GM23338 (cell line): ENCODE data around the gene FRYL. TPM values are rescaled to one million over a fixed set of nuclear protein-coding genes. Genes with fewer than 3 reads are reported as not detected.
"Not testable (repeated sequence)": the region's sequence is repeated elsewhere in the genome, so short reads cannot be mapped to it uniquely, and the experiment has no call there.

ENCODE experiments used
- ATAC-seq: fragments of 200-7000 bp; cut with Tn5 transposase; 3 replicates; pipeline ENCODE4 v1.9.1; 2020
- DNase-seq: peaks from one replicate; pipeline ENCODE4 v3.0.0-alpha.2; 2015; ENCODE audit warnings: low spot score
- H2AFZ ChIP-seq: fragments of 200-600 bp; sonication (generic); 2 replicates; pipeline ENCODE4 v1.8.0; 2016; ENCODE audit warnings: antibody characterized with exemption, mild to moderate bottlenecking, moderate library complexity
- H3F3A ChIP-seq: fragments of 200-600 bp; sonication (generic); replicated peaks from 2 replicates; pipeline ENCODE4 v1.8.0; 2017; ENCODE audit warnings: antibody characterized with exemption, mixed run types, low read depth
- H3K27ac ChIP-seq: fragments of 200-600 bp; sonication (generic); 2 replicates; pipeline ENCODE4 v1.6.1; 2016; ENCODE audit warnings: low read depth
- H3K27me3 ChIP-seq: fragments of 200-600 bp; sonication (generic); 2 replicates; pipeline ENCODE4 v1.8.0; 2016; ENCODE audit warnings: mild to moderate bottlenecking, mixed run types, moderate library complexity; ENCODE audit not compliant: insufficient read depth
- H3K36me3 ChIP-seq: fragments of 200-600 bp; sonication (generic); 2 replicates; pipeline ENCODE4 v1.8.0; 2016; ENCODE audit warnings: mild to moderate bottlenecking; ENCODE audit not compliant: insufficient read depth
- H3K4me1 ChIP-seq: fragments of 200-600 bp; sonication (generic); 2 replicates; pipeline ENCODE4 v1.8.0; 2016; ENCODE audit warnings: mild to moderate bottlenecking, moderate library complexity; ENCODE audit not compliant: insufficient read depth
- H3K4me2 ChIP-seq: fragments of 200-600 bp; sonication (generic); 2 replicates; pipeline ENCODE4 v1.7.1; 2017; ENCODE audit warnings: mixed run types
- H3K4me3 ChIP-seq: fragments of 200-600 bp; sonication (generic); 2 replicates; pipeline ENCODE4 v1.6.1; 2016; ENCODE audit warnings: mixed run types
- H3K79me2 ChIP-seq: fragments of 200-600 bp; sonication (generic); replicated peaks from 2 replicates; pipeline ENCODE4 v1.8.0; 2017; ENCODE audit warnings: mild to moderate bottlenecking; ENCODE audit not compliant: insufficient read depth
- H3K9me2 ChIP-seq: fragments of 200-600 bp; sonication (generic); 2 replicates; pipeline ENCODE4 v1.8.0; 2017; ENCODE audit not compliant: insufficient read depth
- H4K20me1 ChIP-seq: fragments of 200-600 bp; sonication (generic); replicated peaks from 2 replicates; pipeline ENCODE4 v1.8.0; 2017; ENCODE audit warnings: mild to moderate bottlenecking; ENCODE audit not compliant: insufficient read depth
- H3K27ac Mint-ChIP-seq: 2 replicates; pipeline ENCODE4 v1.8.0; 2020; ENCODE audit warnings: inconsistent platforms, mild to moderate bottlenecking, moderate library complexity, mixed read lengths
- H3K27me3 Mint-ChIP-seq: 3 replicates; pipeline ENCODE4 v1.8.0; 2022; ENCODE audit warnings: low read depth, mild to moderate bottlenecking, moderate library complexity, mixed read lengths, inconsistent platforms; ENCODE audit not compliant: insufficient read depth, poor library complexity
- H3K36me3 Mint-ChIP-seq: 3 replicates; pipeline ENCODE4 v1.8.0; 2021; ENCODE audit warnings: low read depth, mild to moderate bottlenecking, inconsistent platforms, moderate library complexity, mixed read lengths
- H3K4me1 Mint-ChIP-seq: 3 replicates; pipeline ENCODE4 v1.8.0; 2020; ENCODE audit warnings: mild to moderate bottlenecking, inconsistent platforms, mixed read lengths
- H3K4me3 Mint-ChIP-seq: 3 replicates; pipeline ENCODE4 v1.8.0; 2021; ENCODE audit warnings: moderate library complexity, mild to moderate bottlenecking, inconsistent platforms, mixed read lengths
- H3K9me3 Mint-ChIP-seq: 3 replicates; pipeline ENCODE4 v1.8.0; 2020; ENCODE audit warnings: moderate library complexity, mild to moderate bottlenecking, inconsistent platforms, mixed read lengths
- CREB1 ChIP-seq: fragments of 250-450 bp; sonication (Bioruptor Pico); IDR thresholded peaks from 2 replicates; pipeline ENCODE4 v1.5.0; 2020; ENCODE audit warnings: low read depth, mild to moderate bottlenecking, moderate library complexity
- ETS1 ChIP-seq: IDR thresholded peaks from 2 replicates; pipeline ENCODE4 v1.6.1; 2016; ENCODE audit warnings: antibody characterized with exemption
- EZH2 ChIP-seq: fragments of 200-600 bp; sonication (generic); IDR thresholded peaks from one replicate; pipeline ENCODE4 v1.8.0; 2017; ENCODE audit warnings: antibody characterized with exemption, mild to moderate bottlenecking, low read depth; ENCODE audit not compliant: unreplicated experiment
- EZH2phosphoT487 ChIP-seq: fragments of 200-600 bp; sonication (generic); IDR thresholded peaks from one replicate; pipeline ENCODE4 v1.8.1; 2018; ENCODE audit warnings: antibody characterized with exemption; ENCODE audit not compliant: unreplicated experiment
- NANOG ChIP-seq: IDR thresholded peaks from 2 replicates; pipeline ENCODE4 v1.6.1; 2016; ENCODE audit warnings: antibody characterized with exemption, borderline replicate concordance
- POLR2AphosphoS5 ChIP-seq: IDR thresholded peaks from 2 replicates; pipeline ENCODE4 v1.6.1; 2016; ENCODE audit warnings: antibody characterized with exemption, low read depth
- ZNF114 ChIP-seq: fragments of 250-450 bp; sonication (Bioruptor Pico); IDR thresholded peaks from 2 replicates; pipeline ENCODE4 v1.5.0; 2020; ENCODE audit warnings: mild to moderate bottlenecking, moderate library complexity
- polyA plus RNA-seq: library from polyadenylated mRNA; unstranded; fragments of >200 nt; fragmentation: Nextera tagmentation; extraction: Ambion mirVana; gene quantifications from 2 replicates; pipeline ENCODE4 v1.2.1, GENCODE V29; 2016
- total RNA-seq: library from RNA; depleted of rRNA; stranded (reverse); fragments of >200 nt; shearing (Covaris generic); gene quantifications from 2 replicates; pipeline ENCODE4 v1.2.3, GENCODE V29; 2014
- TF ChIP-seq, protein P1 (sequence below), 2 experiments: fragments of 200-600 bp in 1 of 2; sonication (generic) in 1 of 2; conservative IDR thresholded peaks; 2 replicates each; pipeline versions ENCODE4 v1.5.1 to v1.6.1; 2016 to 2017; ENCODE audit warnings: antibody characterized with exemption in 2 of 2, low read depth in 2 of 2, mild to moderate bottlenecking in 2 of 2, moderate library complexity in 1 of 2
- TF ChIP-seq, protein P2 (sequence below): IDR thresholded peaks from one replicate; pipeline ENCODE4 v1.6.1; 2018; ENCODE audit warnings: antibody characterized with exemption; ENCODE audit not compliant: unreplicated experiment
- TF ChIP-seq, protein P3 (sequence below): fragments of 250-450 bp; sonication (Bioruptor Pico); IDR thresholded peaks from 2 replicates; pipeline ENCODE4 v1.5.0; 2020; ENCODE audit warnings: mild to moderate bottlenecking, moderate library complexity

The FRYL gene
- total and polyA plus RNA-seq, 2 experiments from 2014 or later: 30.7 to 53.3 TPM

GRCh38 chr4:48816297-48816696 lies 36.2 kb upstream of the FRYL start:
- H3K9me2 ChIP-seq, H4K20me1 ChIP-seq, H3K27me3 ChIP-seq, H3K27me3 Mint-ChIP-seq, H3K4me3 Mint-ChIP-seq, H3F3A ChIP-seq, H3K27ac Mint-ChIP-seq, H3K4me2 ChIP-seq, H3K4me1 Mint-ChIP-seq, H2AFZ ChIP-seq, H3K36me3 ChIP-seq, DNase-seq, H3K27ac ChIP-seq, H3K9me3 Mint-ChIP-seq, H3K4me1 ChIP-seq, H3K36me3 Mint-ChIP-seq, H3K79me2 ChIP-seq, H3K4me3 ChIP-seq, ATAC-seq: not testable (repeated sequence)

DNA sequence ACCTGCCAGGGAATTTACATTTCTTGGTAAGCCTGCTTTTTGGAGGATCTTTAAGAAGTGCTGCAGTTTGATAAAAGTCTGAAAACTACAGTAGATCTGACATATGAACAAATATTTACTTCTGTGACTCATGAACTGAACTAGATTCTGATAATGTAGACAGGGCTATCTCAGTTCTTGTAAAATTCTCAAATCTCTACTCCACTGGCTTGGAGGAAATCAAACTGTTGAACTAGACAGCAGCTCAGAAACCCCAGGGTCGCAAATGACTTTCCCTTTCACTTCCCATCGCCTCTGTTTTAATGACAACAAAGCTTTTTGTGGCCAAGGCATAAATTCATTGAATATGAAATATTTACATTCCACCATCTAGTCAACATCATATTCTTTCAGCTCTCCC lies 35.4 kb upstream of the FRYL start:
- peaks cover 8% of the 10 kb centered on the region; the same call in 2 of the 3 replicates for H3K4me1 Mint-ChIP-seq
- no peaks in the 10 kb centered on the region for H3K27me3 Mint-ChIP-seq
- no peaks in the 10 kb centered on the region for H3K9me2 ChIP-seq
- H3K36me3 ChIP-seq: no peaks in the 10 kb centered on the region
- ATAC-seq: no peak
- H3K36me3 Mint-ChIP-seq: no peaks in the 10 kb centered on the region
- H3K27ac ChIP-seq: no peak overlapping the region
- no peak for DNase-seq
- H3F3A ChIP-seq: no peaks in the 10 kb centered on the region
- H3K4me3 ChIP-seq: no peak overlapping the region
- no peaks in the 10 kb centered on the region for H4K20me1 ChIP-seq
- no peaks in the 10 kb centered on the region for H3K27me3 ChIP-seq
- H3K79me2 ChIP-seq: no peaks in the 10 kb centered on the region
- no peak overlapping the region for H3K27ac Mint-ChIP-seq
- H2AFZ ChIP-seq: no peak overlapping the region
- no peak overlapping the region for H3K4me2 ChIP-seq
- H3K4me1 ChIP-seq: peaks cover 5% of the 10 kb centered on the region; the same call in 1 of the 2 replicates
- H3K4me3 Mint-ChIP-seq: no peak overlapping the region
- H3K9me3 Mint-ChIP-seq: no peaks in the 10 kb centered on the region
- TF ChIP-seq CREB1 (CRISPR knock-in tag) (no peak), POLR2AphosphoS5 (no peak), ZNF114 (CRISPR knock-in tag) (no peak), EZH2phosphoT487 (no peak), EZH2 (no peak), ETS1 (no peak), NANOG (no peak)
- TF ChIP-seq, protein P1, sequence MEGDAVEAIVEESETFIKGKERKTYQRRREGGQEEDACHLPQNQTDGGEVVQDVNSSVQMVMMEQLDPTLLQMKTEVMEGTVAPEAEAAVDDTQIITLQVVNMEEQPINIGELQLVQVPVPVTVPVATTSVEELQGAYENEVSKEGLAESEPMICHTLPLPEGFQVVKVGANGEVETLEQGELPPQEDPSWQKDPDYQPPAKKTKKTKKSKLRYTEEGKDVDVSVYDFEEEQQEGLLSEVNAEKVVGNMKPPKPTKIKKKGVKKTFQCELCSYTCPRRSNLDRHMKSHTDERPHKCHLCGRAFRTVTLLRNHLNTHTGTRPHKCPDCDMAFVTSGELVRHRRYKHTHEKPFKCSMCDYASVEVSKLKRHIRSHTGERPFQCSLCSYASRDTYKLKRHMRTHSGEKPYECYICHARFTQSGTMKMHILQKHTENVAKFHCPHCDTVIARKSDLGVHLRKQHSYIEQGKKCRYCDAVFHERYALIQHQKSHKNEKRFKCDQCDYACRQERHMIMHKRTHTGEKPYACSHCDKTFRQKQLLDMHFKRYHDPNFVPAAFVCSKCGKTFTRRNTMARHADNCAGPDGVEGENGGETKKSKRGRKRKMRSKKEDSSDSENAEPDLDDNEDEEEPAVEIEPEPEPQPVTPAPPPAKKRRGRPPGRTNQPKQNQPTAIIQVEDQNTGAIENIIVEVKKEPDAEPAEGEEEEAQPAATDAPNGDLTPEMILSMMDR (conservative IDR thresholded peaks at IDR 0.05; ENCODE audit: low read depth in 2 of 2): no peak
- TF ChIP-seq, protein P2, sequence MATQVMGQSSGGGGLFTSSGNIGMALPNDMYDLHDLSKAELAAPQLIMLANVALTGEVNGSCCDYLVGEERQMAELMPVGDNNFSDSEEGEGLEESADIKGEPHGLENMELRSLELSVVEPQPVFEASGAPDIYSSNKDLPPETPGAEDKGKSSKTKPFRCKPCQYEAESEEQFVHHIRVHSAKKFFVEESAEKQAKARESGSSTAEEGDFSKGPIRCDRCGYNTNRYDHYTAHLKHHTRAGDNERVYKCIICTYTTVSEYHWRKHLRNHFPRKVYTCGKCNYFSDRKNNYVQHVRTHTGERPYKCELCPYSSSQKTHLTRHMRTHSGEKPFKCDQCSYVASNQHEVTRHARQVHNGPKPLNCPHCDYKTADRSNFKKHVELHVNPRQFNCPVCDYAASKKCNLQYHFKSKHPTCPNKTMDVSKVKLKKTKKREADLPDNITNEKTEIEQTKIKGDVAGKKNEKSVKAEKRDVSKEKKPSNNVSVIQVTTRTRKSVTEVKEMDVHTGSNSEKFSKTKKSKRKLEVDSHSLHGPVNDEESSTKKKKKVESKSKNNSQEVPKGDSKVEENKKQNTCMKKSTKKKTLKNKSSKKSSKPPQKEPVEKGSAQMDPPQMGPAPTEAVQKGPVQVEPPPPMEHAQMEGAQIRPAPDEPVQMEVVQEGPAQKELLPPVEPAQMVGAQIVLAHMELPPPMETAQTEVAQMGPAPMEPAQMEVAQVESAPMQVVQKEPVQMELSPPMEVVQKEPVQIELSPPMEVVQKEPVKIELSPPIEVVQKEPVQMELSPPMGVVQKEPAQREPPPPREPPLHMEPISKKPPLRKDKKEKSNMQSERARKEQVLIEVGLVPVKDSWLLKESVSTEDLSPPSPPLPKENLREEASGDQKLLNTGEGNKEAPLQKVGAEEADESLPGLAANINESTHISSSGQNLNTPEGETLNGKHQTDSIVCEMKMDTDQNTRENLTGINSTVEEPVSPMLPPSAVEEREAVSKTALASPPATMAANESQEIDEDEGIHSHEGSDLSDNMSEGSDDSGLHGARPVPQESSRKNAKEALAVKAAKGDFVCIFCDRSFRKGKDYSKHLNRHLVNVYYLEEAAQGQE: no peak
- TF ChIP-seq, protein P3, sequence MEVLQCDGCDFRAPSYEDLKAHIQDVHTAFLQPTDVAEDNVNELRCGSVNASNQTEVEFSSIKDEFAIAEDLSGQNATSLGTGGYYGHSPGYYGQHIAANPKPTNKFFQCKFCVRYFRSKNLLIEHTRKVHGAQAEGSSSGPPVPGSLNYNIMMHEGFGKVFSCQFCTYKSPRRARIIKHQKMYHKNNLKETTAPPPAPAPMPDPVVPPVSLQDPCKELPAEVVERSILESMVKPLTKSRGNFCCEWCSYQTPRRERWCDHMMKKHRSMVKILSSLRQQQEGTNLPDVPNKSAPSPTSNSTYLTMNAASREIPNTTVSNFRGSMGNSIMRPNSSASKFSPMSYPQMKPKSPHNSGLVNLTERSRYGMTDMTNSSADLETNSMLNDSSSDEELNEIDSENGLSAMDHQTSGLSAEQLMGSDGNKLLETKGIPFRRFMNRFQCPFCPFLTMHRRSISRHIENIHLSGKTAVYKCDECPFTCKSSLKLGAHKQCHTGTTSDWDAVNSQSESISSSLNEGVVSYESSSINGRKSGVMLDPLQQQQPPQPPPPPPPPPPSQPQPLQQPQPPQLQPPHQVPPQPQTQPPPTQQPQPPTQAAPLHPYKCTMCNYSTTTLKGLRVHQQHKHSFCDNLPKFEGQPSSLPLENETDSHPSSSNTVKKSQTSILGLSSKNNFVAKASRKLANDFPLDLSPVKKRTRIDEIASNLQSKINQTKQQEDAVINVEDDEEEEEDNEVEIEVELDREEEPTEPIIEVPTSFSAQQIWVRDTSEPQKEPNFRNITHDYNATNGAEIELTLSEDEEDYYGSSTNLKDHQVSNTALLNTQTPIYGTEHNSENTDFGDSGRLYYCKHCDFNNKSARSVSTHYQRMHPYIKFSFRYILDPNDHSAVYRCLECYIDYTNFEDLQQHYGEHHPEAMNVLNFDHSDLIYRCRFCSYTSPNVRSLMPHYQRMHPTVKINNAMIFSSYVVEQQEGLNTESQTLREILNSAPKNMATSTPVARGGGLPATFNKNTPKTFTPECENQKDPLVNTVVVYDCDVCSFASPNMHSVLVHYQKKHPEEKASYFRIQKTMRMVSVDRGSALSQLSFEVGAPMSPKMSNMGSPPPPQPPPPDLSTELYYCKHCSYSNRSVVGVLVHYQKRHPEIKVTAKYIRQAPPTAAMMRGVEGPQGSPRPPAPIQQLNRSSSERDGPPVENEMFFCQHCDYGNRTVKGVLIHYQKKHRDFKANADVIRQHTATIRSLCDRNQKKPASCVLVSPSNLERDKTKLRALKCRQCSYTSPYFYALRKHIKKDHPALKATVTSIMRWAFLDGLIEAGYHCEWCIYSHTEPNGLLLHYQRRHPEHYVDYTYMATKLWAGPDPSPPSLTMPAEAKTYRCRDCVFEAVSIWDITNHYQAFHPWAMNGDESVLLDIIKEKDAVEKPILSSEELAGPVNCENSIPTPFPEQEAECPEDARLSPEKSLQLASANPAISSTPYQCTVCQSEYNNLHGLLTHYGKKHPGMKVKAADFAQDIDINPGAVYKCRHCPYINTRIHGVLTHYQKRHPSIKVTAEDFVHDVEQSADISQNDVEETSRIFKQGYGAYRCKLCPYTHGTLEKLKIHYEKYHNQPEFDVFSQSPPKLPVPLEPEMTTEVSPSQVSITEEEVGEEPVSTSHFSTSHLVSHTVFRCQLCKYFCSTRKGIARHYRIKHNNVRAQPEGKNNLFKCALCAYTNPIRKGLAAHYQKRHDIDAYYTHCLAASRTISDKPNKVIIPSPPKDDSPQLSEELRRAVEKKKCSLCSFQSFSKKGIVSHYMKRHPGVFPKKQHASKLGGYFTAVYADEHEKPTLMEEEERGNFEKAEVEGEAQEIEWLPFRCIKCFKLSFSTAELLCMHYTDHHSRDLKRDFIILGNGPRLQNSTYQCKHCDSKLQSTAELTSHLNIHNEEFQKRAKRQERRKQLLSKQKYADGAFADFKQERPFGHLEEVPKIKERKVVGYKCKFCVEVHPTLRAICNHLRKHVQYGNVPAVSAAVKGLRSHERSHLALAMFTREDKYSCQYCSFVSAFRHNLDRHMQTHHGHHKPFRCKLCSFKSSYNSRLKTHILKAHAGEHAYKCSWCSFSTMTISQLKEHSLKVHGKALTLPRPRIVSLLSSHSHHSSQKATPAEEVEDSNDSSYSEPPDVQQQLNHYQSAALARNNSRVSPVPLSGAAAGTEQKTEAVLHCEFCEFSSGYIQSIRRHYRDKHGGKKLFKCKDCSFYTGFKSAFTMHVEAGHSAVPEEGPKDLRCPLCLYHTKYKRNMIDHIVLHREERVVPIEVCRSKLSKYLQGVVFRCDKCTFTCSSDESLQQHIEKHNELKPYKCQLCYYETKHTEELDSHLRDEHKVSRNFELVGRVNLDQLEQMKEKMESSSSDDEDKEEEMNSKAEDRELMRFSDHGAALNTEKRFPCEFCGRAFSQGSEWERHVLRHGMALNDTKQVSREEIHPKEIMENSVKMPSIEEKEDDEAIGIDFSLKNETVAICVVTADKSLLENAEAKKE: no peak
